ENCODE measurements around the gene CALHM3.

- TF ChIP-seq, protein P1, sequence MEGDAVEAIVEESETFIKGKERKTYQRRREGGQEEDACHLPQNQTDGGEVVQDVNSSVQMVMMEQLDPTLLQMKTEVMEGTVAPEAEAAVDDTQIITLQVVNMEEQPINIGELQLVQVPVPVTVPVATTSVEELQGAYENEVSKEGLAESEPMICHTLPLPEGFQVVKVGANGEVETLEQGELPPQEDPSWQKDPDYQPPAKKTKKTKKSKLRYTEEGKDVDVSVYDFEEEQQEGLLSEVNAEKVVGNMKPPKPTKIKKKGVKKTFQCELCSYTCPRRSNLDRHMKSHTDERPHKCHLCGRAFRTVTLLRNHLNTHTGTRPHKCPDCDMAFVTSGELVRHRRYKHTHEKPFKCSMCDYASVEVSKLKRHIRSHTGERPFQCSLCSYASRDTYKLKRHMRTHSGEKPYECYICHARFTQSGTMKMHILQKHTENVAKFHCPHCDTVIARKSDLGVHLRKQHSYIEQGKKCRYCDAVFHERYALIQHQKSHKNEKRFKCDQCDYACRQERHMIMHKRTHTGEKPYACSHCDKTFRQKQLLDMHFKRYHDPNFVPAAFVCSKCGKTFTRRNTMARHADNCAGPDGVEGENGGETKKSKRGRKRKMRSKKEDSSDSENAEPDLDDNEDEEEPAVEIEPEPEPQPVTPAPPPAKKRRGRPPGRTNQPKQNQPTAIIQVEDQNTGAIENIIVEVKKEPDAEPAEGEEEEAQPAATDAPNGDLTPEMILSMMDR (IDR thresholded peaks at IDR 0.05; ENCODE audit: borderline replicate concordance, extremely low read depth, low read length, poor library complexity, severe bottlenecking), result no peak
- no peak for TF ChIP-seq EZH2 (IDR thresholded peaks at IDR 0.05; ENCODE audit: borderline replicate concordance, low read depth, low read length, severe bottlenecking)
Measured at GRCh38 chr10:103487410-103487708, 8.3 kb upstream of the CALHM3 start.

Measured in DND-41 (cell line).